GM12874 (cell line): Measurements from ENCODE around the gene MYL5.

Experiments
- CTCF ChIP-seq: IDR thresholded peaks from 2 replicates; pipeline ENCODE4 v1.5.1; 2011; ENCODE audit warnings: low read depth, mild to moderate bottlenecking, control low read depth, low read length, moderate library complexity; ENCODE audit not compliant: insufficient read depth

The MYL5 gene

GRCh38 chr4:648579-649292 lies 25.6 kb upstream of the MYL5 start:
- no peak for TF ChIP-seq CTCF

- TF ChIP-seq CTCF, result no peak
These were observed 25.1 kb upstream of the MYL5 start for GRCh38 chr4:649293-649625.

GRCh38 chr4:649751-650310 lies 24.5 kb upstream of the MYL5 start:
- no peak for TF ChIP-seq CTCF

GRCh38 chr4:650461-650860 lies 23.9 kb upstream of the MYL5 start:
- TF ChIP-seq CTCF, result no peak

GRCh38 chr4:650951-651883 lies 23.1 kb upstream of the MYL5 start:
- TF ChIP-seq CTCF, result no peak

- no peak for TF ChIP-seq CTCF
These were observed 22.3 kb upstream of the MYL5 start for GRCh38 chr4:651884-652642.
